Measurements from ENCODE around the gene ZNHIT2. TPM values are rescaled to one million over a fixed set of nuclear protein-coding genes. Genes with fewer than 3 reads are reported as not detected.

ZNHIT2 gene
- total RNA-seq, 2 experiments from 2014 or later, result 11.5 to 12.7 TPM

DNA sequence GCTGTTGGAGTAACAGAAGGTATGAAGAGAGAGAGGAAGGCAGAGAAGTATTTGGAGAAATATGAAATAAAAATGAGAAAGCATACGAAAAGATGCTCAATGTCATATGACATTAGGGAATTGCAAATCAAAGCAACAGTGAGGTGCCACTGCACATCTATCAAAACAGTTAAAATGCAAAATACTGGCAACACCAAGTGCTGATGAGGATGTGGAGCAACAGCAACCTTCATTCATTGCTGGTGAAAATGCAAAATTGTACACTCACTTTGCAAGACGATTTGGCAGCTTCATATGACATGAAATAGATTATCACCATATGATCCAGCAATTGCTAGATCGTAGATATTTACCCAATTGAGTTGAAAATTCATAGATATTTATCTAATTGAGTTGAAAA lies 43.1 kb upstream of the ZNHIT2 start:
- no peaks in the 10 kb centered on the region for H3K4me1 Mint-ChIP-seq (ENCODE audit: low read depth)
- ChIA-PET CTCF (interaction anchor here (1.7 kb wide), 1 partner anchor 20 kb away, joined by 5 read pairs; the partner anchor contains the start of gene CAPN1), POLR2A (no interaction called here)
- no peak overlapping the region for H3K4me3 Mint-ChIP-seq
- ATAC-seq (no peak), DNase-seq (no peak)
- no peak overlapping the region for H3K27ac Mint-ChIP-seq
- H3K9me3 Mint-ChIP-seq, result no peaks in the 10 kb centered on the region
- no peaks in the 10 kb centered on the region for H3K27me3 Mint-ChIP-seq
- TF ChIP-seq, protein P1, sequence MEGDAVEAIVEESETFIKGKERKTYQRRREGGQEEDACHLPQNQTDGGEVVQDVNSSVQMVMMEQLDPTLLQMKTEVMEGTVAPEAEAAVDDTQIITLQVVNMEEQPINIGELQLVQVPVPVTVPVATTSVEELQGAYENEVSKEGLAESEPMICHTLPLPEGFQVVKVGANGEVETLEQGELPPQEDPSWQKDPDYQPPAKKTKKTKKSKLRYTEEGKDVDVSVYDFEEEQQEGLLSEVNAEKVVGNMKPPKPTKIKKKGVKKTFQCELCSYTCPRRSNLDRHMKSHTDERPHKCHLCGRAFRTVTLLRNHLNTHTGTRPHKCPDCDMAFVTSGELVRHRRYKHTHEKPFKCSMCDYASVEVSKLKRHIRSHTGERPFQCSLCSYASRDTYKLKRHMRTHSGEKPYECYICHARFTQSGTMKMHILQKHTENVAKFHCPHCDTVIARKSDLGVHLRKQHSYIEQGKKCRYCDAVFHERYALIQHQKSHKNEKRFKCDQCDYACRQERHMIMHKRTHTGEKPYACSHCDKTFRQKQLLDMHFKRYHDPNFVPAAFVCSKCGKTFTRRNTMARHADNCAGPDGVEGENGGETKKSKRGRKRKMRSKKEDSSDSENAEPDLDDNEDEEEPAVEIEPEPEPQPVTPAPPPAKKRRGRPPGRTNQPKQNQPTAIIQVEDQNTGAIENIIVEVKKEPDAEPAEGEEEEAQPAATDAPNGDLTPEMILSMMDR (IDR thresholded peaks at IDR 0.05), result no peak
- intact Hi-C loops (cut with micrococcal nuclease), result no loop called here
- no peaks in the 10 kb centered on the region for H3K36me3 Mint-ChIP-seq (ENCODE audit: low read depth)

DNA sequence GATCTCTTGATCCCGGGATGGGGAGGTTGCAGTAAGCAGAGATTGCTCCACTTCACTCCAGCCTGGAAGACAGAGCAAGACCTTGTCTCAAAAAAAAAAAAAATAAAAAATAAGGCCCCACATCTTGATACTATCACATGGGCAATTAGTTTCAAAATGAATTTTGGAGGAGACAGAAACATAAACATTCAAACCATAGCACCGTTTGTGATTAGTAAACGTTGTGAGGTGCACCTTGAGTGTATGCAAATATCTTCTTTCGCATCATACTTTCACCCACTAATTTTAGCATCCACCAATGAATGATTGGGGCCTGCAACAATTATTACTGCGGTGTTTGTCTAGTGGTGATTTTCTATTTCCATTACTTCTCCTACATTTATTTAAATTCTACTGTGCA lies 41.5 kb upstream of the ZNHIT2 start:
- no peak overlapping the region for H3K27ac Mint-ChIP-seq
- no peaks in the 10 kb centered on the region for H3K36me3 Mint-ChIP-seq (ENCODE audit: low read depth)
- H3K9me3 Mint-ChIP-seq, result no peaks in the 10 kb centered on the region
- DNase-seq (no peak), ATAC-seq (no peak)
- ChIA-PET CTCF (interaction anchor here (1.3 kb wide), 1 partner anchor 66 kb away, joined by 3 read pairs; no protein-coding TSS in a partner anchor), POLR2A (no interaction called here)
- TF ChIP-seq, protein P1 (IDR thresholded peaks at IDR 0.05), result no peak
- intact Hi-C loops (cut with micrococcal nuclease), result no loop called here
- no peaks in the 10 kb centered on the region for H3K27me3 Mint-ChIP-seq
- no peak overlapping the region for H3K4me3 Mint-ChIP-seq
- H3K4me1 Mint-ChIP-seq (ENCODE audit: low read depth), result no peaks in the 10 kb centered on the region

DNA sequence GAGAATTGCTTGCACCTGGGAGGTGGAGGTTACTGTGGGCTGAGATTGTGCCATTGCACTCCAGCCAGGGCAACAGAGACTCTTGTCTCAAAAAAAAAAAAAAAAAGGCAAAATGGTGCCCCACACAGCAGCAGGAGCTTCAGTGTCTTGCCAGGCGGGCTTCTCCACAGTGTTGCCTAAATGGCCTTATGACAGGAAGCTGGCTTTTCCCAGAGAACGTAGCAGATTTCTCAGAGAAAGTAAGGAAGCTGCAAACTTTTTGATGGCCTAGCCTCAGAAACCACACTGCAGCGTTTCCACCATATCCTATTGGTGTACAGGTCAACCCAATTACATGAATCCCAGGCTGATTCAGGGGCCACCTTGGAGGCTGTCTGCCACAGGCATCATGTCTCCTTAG lies 39.8 kb upstream of the ZNHIT2 start:
- ATAC-seq (no peak), DNase-seq (no peak)
- intact Hi-C loops (cut with micrococcal nuclease), result no loop called here
- Mint-ChIP-seq H3K4me1 (ENCODE audit: low read depth) (no peaks in the 10 kb centered on the region), H3K4me3 (no peak overlapping the region), H3K27ac (no peak overlapping the region), H3K9me3 (no peaks in the 10 kb centered on the region), H3K27me3 (no peaks in the 10 kb centered on the region), H3K36me3 (ENCODE audit: low read depth) (no peaks in the 10 kb centered on the region)
- ChIA-PET POLR2A (interaction anchor here (1.2 kb wide), 1 partner anchor 22 kb away, joined by 3 read pairs; no protein-coding TSS in a partner anchor), CTCF (no interaction called here)
- TF ChIP-seq, protein P1 (IDR thresholded peaks at IDR 0.05), result no peak

DNA sequence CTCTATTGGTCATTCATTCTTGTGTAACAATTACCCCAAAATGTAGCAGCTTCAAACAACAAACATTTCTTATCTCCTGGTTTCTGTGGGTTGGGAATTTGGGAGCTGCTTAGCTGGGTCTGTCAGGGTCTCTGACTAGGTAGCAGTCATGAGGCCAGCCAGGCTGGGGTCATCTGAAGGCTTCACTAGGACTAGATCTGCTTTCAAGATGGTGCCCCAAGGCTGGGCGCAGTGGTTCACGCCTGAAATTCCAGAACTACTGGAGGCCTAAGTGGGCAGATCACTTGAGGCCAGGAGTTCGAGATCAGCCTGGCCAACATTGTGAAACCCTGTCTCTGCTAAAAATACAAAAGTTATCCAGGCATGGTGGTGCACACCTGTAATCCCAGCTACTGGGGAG lies 39.4 kb upstream of the ZNHIT2 start:
- POLR2A ChIA-PET, result interaction anchor here (1.2 kb wide), 1 partner anchor 21 kb away, joined by 3 read pairs; no protein-coding TSS in a partner anchor
- no peak for DNase-seq
- CTCF ChIA-PET, result no interaction called here
- H3K4me3 Mint-ChIP-seq, result no peak overlapping the region
- no peaks in the 10 kb centered on the region for H3K36me3 Mint-ChIP-seq (ENCODE audit: low read depth)
- H3K9me3 Mint-ChIP-seq, result no peaks in the 10 kb centered on the region
- H3K27ac Mint-ChIP-seq, result no peak overlapping the region
- no peaks in the 10 kb centered on the region for H3K27me3 Mint-ChIP-seq
- TF ChIP-seq, protein P1 (IDR thresholded peaks at IDR 0.05), result no peak
- intact Hi-C loops (cut with micrococcal nuclease), result no loop called here
- ATAC-seq, result no peak
- H3K4me1 Mint-ChIP-seq (ENCODE audit: low read depth), result no peaks in the 10 kb centered on the region

DNA sequence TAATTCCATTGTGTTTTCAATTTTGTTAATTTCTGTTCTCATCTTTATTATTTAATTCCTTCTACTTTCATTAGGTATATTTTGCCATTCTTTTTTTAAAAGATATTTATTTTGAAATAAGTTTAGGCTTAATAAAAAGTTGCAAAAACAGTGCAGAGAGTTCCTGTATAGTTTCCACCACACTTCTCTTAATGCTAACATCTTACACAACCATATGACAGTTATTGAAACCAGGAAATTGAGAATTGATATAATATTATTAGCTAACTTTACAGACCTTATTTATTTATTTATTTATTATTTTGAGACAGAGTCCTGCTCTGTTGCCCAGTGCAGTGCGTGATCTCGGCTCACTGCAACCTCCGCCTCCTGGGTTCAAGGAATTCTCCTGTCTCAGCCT lies 38.8 kb upstream of the ZNHIT2 start:
- ATAC-seq (no peak), DNase-seq (no peak)
- Mint-ChIP-seq H3K4me3 (no peak overlapping the region), H3K4me1 (ENCODE audit: low read depth) (no peaks in the 10 kb centered on the region), H3K9me3 (no peaks in the 10 kb centered on the region), H3K27ac (no peak overlapping the region), H3K36me3 (ENCODE audit: low read depth) (no peaks in the 10 kb centered on the region), H3K27me3 (no peaks in the 10 kb centered on the region)
- CTCF ChIA-PET, result no interaction called here
- TF ChIP-seq, protein P1 (IDR thresholded peaks at IDR 0.05), result no peak
- POLR2A ChIA-PET, result interaction anchor here (1.2 kb wide), 1 partner anchor 21 kb away, joined by 3 read pairs; no protein-coding TSS in a partner anchor
- intact Hi-C loops (cut with micrococcal nuclease), result no loop called here
